IPS-11a (cell line): ENCODE results near the gene JSRP1.

ENCODE experiments used
- H3K4me3 ChIP-seq: one replicate; pipeline ENCODE4 v1.5.1; 2013; ENCODE audit warnings: low read depth, low read length, control low read depth

Gene JSRP1

GRCh38 chr19:2219726-2220125, 36.5 kb downstream of the JSRP1 start:
- no peak overlapping the region for H3K4me3 ChIP-seq

- no peak overlapping the region for H3K4me3 ChIP-seq
These were observed 38.6 kb downstream of the JSRP1 start for GRCh38 chr19:2217591-2217990.

GRCh38 chr19:2216361-2217225, 39.6 kb downstream of the JSRP1 start:
- H3K4me3 ChIP-seq, result no peak overlapping the region

- H3K4me3 ChIP-seq, result no peak overlapping the region
These were observed 40.9 kb downstream of the JSRP1 start for GRCh38 chr19:2215281-2215751.

GRCh38 chr19:2214251-2214650, 42.0 kb downstream of the JSRP1 start:
- no peak overlapping the region for H3K4me3 ChIP-seq

GRCh38 chr19:2213799-2214198, 42.4 kb downstream of the JSRP1 start:
- no peak overlapping the region for H3K4me3 ChIP-seq

GRCh38 chr19:2212861-2213711, 43.1 kb downstream of the JSRP1 start:
- no peak overlapping the region for H3K4me3 ChIP-seq

GRCh38 chr19:2210987-2211740, 45.1 kb downstream of the JSRP1 start:
- H3K4me3 ChIP-seq, result no peak overlapping the region

- no peak overlapping the region for H3K4me3 ChIP-seq
These were observed 46.0 kb downstream of the JSRP1 start for GRCh38 chr19:2210206-2210605.

- no peak overlapping the region for H3K4me3 ChIP-seq
These were observed 46.8 kb downstream of the JSRP1 start for GRCh38 chr19:2209408-2209807.

GRCh38 chr19:2208975-2209374, 47.2 kb downstream of the JSRP1 start:
- no peak overlapping the region for H3K4me3 ChIP-seq

GRCh38 chr19:2207991-2208860, 48.0 kb downstream of the JSRP1 start:
- H3K4me3 ChIP-seq, result no peak overlapping the region

- H3K4me3 ChIP-seq, result no peak overlapping the region
These were observed 49.2 kb downstream of the JSRP1 start for GRCh38 chr19:2207008-2207407.

GRCh38 chr19:2202366-2202765, 53.9 kb downstream of the JSRP1 start:
- no peak overlapping the region for H3K4me3 ChIP-seq
